Ovary (tissue), 3 donors: Measurements from ENCODE around the gene ANKIB1.

ENCODE experiments used
- EP300 ChIP-seq: sonication (generic); formaldehyde crosslinking; IDR thresholded peaks from one replicate; pipeline ENCODE4 v1.6.1; 2017; ENCODE audit warnings: antibody characterized with exemption
- POLR2A ChIP-seq: fragments of 450-650 bp; IDR thresholded peaks from one replicate; pipeline ENCODE4 v1.6.1; 2017; ENCODE audit warnings: antibody characterized with exemption, mild to moderate bottlenecking, moderate library complexity
- TF ChIP-seq, protein P1 (sequence below), 3 donors: fragments of 450-650 bp in 2 of 3; fragments of 200-600 bp in 1 of 3; IDR thresholded peaks; one replicate each; pipeline versions ENCODE4 v1.5.1 to v1.8.0; 2016 to 2022; ENCODE audit warnings: antibody characterized with exemption in 3 of 3, mild to moderate bottlenecking in 1 of 3
- donor health status: DM: no; HTN: no; CAD: no.

GRCh38 chr7:92242972-92243371 lies 2.8 kb upstream of the ANKIB1 start:
- TF ChIP-seq, protein P1, sequence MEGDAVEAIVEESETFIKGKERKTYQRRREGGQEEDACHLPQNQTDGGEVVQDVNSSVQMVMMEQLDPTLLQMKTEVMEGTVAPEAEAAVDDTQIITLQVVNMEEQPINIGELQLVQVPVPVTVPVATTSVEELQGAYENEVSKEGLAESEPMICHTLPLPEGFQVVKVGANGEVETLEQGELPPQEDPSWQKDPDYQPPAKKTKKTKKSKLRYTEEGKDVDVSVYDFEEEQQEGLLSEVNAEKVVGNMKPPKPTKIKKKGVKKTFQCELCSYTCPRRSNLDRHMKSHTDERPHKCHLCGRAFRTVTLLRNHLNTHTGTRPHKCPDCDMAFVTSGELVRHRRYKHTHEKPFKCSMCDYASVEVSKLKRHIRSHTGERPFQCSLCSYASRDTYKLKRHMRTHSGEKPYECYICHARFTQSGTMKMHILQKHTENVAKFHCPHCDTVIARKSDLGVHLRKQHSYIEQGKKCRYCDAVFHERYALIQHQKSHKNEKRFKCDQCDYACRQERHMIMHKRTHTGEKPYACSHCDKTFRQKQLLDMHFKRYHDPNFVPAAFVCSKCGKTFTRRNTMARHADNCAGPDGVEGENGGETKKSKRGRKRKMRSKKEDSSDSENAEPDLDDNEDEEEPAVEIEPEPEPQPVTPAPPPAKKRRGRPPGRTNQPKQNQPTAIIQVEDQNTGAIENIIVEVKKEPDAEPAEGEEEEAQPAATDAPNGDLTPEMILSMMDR (IDR thresholded peaks at IDR 0.05), result no peak
- TF ChIP-seq POLR2A (no peak), EP300 (no peak)
